ENCODE results near the gene SMOC2. TPM values are rescaled to one million over a fixed set of nuclear protein-coding genes. Genes with fewer than 3 reads are reported as not detected.
A peak's percentile ranks its signal among the peaks of the same experiment; 100 is the strongest.

The SMOC2 gene
- total and polyA plus RNA-seq, 7 donors: 12.3 to 90.3 (median 22.8) TPM

- intact Hi-C loops (cut with DNase I): no loop called here
- Histone ChIP-seq H3K4me1 (no peaks in the 10 kb centered on the region), H3K27ac (no peak overlapping the region), H3K4me3 (no peak overlapping the region), H3K36me3 (ENCODE audit: insufficient read depth in 1 of 2, low read depth in 1 of 2) (no peaks in the 10 kb centered on the region), H3K27me3 (ENCODE audit: insufficient read depth in 3 of 3, low read length in 2 of 3) (peaks cover 3 to 10% (median 5%) of the 10 kb centered on the region in 3 donors), H3K9me3 (peaks cover 3% of the 10 kb centered on the region)
- ATAC-seq (no peak), DNase-seq (no peak)
- 31 to 53% (median 40%) methylated on average over 5 of the region's 5 CpGs for WGBS, 3 donors
- no peak for TF ChIP-seq CTCF (IDR thresholded peaks at IDR 0.05)
These were observed 27.1 kb downstream of the SMOC2 start for GRCh38 chr6:168468045-168468444.

- Histone ChIP-seq H3K36me3 (ENCODE audit: insufficient read depth in 1 of 2, low read depth in 1 of 2) (no peaks in the 10 kb centered on the region), H3K9me3 (peaks cover 3% of the 10 kb centered on the region), H3K27ac (no peak overlapping the region), H3K4me3 (no peak overlapping the region), H3K4me1 (no peaks in the 10 kb centered on the region), H3K27me3 (ENCODE audit: insufficient read depth in 3 of 3, low read length in 2 of 3) (peaks cover 3 to 10% (median 8%) of the 10 kb centered on the region in 3 donors)
- intact Hi-C loops (cut with DNase I): no loop called here
- ATAC-seq (peak in 2 of 4 donors; percentile 58 to 66), DNase-seq (peak; percentile 69 to 78)
- 39 to 46% (median 42%) methylated on average over 14 of the region's 14 CpGs for WGBS, 3 donors
- no peak for TF ChIP-seq CTCF (IDR thresholded peaks at IDR 0.05)
These were observed 28.5 kb downstream of the SMOC2 start for GRCh38 chr6:168469521-168469920.

- Histone ChIP-seq H3K27ac (no peak overlapping the region), H3K36me3 (ENCODE audit: insufficient read depth in 1 of 2, low read depth in 1 of 2) (no peaks in the 10 kb centered on the region), H3K4me1 (no peaks in the 10 kb centered on the region), H3K27me3 (ENCODE audit: insufficient read depth in 3 of 3, low read length in 2 of 3) (peaks cover 3 to 8% (median 8%) of the 10 kb centered on the region in 3 donors), H3K9me3 (peaks cover 3% of the 10 kb centered on the region), H3K4me3 (no peak overlapping the region)
- DNase-seq (no peak), ATAC-seq (no peak)
- 45 to 55% (median 55%) methylated on average over 5 of the region's 5 CpGs for WGBS, 3 donors
- intact Hi-C loops (cut with DNase I): no loop called here
- TF ChIP-seq CTCF (IDR thresholded peaks at IDR 0.05): no peak
These were observed 28.9 kb downstream of the SMOC2 start for GRCh38 chr6:168469926-168470325.

DNA sequence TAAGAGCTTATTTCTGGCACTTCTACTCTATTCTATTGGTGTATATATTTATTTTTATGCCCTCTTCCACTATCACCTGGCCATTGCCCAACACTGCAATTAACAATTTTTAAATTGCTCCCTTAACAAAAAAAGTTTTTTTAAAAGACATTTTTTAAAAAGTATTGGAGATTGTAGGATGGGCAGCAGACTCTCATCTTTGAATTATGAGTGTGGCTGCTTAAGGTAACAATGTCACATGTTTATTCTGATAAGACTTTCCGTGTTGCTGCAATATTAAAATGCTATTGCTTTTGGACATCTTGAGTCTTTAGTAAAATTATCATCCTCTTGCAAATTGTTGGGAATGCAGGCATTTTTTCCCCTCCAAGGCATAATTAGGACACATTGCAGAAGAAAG, 31.4 kb downstream of the SMOC2 start:
- intact Hi-C loops (cut with DNase I): no loop called here
- TF ChIP-seq CTCF (IDR thresholded peaks at IDR 0.05): no peak
- no peak overlapping the region for H3K4me3 ChIP-seq
- no peaks in the 10 kb centered on the region for H3K4me1 ChIP-seq
- peaks cover 3 to 10% (median 5%) of the 10 kb centered on the region in 3 donors for H3K27me3 ChIP-seq (ENCODE audit: insufficient read depth in 3 of 3, low read length in 2 of 3)
- H3K9me3 ChIP-seq: peaks cover 3% of the 10 kb centered on the region
- ATAC-seq (no peak), DNase-seq (no peak)
- H3K36me3 ChIP-seq (ENCODE audit: insufficient read depth in 1 of 2, low read depth in 1 of 2): no peaks in the 10 kb centered on the region
- H3K27ac ChIP-seq: no peak overlapping the region
- 83 to 90% (median 85%) methylated on average over 1 of the region's 1 CpG for WGBS, 3 donors

- DNase-seq (no peak), ATAC-seq (no peak)
- peaks cover 3% of the 10 kb centered on the region for H3K9me3 ChIP-seq
- H3K4me3 ChIP-seq: no peak overlapping the region
- intact Hi-C loops (cut with DNase I): no loop called here
- 84 to 90% (median 87%) methylated on average over 7 of the region's 7 CpGs for WGBS, 3 donors
- no peak overlapping the region for H3K27ac ChIP-seq
- H3K27me3 ChIP-seq (ENCODE audit: insufficient read depth in 3 of 3, low read length in 2 of 3): peaks cover 3 to 10% (median 5%) of the 10 kb centered on the region in 3 donors
- no peaks in the 10 kb centered on the region for H3K4me1 ChIP-seq
- H3K36me3 ChIP-seq (ENCODE audit: insufficient read depth in 1 of 2, low read depth in 1 of 2): no peaks in the 10 kb centered on the region
- TF ChIP-seq CTCF (IDR thresholded peaks at IDR 0.05): no peak
These were observed 32.2 kb downstream of the SMOC2 start for GRCh38 chr6:168473197-168473596.

All from psoas muscle (tissue), 8 donors.